ENCODE results near the gene AK1.
"Not testable (repeated sequence)": the region's sequence is repeated elsewhere in the genome, so short reads cannot be mapped to it uniquely, and the experiment has no call there.

AK1 gene

GRCh38 chr9:127884427-127884911 is 7.0 kb upstream of the AK1 start:
- DNase-seq (ENCODE audit: low read depth), result no peak

GRCh38 chr9:127883959-127884358 is 6.5 kb upstream of the AK1 start:
- DNase-seq (ENCODE audit: low read depth), result no peak

DNA sequence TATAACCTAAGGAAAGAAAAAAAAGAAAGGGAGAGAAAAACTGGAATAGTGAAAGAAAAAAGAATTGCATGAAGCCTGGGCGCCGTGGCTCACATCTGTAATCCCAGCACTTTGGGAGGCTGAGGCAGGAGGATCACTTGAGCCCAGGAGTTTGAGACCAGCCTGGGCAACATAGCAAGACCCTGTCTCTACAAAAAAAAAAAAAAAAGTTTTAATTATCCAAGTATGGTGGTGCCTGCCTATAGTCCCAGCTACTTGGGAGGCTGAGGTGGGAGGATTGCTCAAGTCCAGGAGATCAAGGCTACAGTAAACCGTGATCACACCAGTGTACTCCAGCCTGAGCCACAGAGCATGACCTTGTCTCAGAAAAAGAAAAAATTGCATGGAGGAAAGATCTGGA is 4.2 kb upstream of the AK1 start:
- DNase-seq (ENCODE audit: low read depth), result not testable (repeated sequence)

- no peak for DNase-seq (ENCODE audit: low read depth)
These were observed 2.7 kb upstream of the AK1 start for GRCh38 chr9:127880143-127880542.

- no peak for DNase-seq (ENCODE audit: low read depth)
These were observed 1.3 kb upstream of the AK1 start for GRCh38 chr9:127878652-127879390.

DNA sequence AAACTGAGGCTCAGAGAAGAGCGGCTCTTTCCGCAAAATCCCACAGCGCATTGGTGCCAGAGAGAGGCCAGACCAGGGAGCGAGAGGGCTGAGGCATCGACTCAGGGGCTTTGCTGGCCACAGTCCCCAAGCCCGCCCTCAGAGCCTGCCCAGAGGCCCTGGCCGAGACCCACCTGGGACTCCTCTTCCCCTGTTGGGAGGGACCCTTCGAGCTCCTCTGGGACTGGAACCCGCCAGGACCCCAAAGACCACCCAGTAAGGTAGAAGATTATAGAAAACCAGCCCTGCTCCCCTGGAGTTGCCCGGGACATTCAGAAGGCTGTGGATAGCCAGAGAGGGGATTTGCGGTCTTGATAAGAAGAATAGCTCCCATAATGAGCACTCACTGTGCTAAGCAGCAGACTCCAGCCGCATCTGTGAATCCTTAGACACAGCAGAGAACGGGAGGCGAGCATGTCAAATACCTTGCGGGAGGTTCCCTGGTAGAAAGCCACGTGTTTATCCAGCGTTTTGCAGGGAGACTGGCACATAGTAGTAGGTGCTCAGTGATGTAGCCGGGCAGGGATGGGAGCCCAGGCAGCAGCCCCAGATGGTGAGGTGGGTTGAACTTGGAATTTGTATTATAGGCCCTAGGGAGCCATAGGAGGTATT is 651 bp upstream of the AK1 start:
- DNase-seq (ENCODE audit: low read depth), result no peak

DNA sequence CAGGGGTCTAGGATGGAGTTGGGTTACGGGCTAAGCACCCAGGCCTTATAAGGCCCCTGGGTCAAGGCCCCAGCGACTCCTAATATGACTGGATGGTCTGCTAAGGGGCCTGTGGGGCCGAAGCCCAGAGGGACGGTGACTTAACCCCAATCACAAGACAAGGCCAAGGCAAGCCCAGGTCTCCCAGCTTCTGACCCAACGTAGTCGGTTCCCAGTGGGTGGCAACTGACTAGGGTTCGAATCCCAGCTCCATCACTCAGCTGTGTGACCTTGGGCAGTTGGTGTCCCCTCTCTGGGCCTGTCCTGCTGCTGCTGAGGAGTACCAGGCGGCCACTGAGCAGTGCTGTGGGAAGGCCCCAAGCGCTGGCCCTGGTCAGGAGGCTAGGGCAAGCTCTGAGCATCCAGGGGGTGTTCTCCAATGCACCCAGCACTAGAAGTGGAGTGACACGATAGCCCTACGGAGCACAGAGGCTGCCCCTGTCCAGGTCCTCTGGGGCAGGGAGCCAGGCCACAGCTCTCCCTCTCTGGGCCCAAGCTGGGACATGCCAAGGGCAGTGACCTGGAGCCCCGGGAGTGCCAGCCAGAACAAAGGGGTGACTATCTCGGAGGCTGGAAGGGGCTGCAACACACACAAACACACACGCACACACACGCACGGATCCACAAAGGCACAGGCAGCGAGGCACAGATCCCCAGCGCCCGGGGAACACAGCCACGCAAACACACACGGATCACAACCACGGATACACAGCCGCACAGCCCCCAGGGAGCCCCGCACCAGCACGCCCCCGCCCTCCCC is 512 bp downstream of the AK1 start:
- DNase-seq (ENCODE audit: low read depth), result no peak

- DNase-seq (ENCODE audit: low read depth), result no peak
These were observed 1.3 kb downstream of the AK1 start for GRCh38 chr9:127876026-127876763.

GRCh38 chr9:127875306-127875966 is 2.0 kb downstream of the AK1 start:
- DNase-seq (ENCODE audit: low read depth), result peak; percentile 63

- DNase-seq (ENCODE audit: low read depth), result no peak
These were observed 2.9 kb downstream of the AK1 start for GRCh38 chr9:127874301-127875221.

DNA sequence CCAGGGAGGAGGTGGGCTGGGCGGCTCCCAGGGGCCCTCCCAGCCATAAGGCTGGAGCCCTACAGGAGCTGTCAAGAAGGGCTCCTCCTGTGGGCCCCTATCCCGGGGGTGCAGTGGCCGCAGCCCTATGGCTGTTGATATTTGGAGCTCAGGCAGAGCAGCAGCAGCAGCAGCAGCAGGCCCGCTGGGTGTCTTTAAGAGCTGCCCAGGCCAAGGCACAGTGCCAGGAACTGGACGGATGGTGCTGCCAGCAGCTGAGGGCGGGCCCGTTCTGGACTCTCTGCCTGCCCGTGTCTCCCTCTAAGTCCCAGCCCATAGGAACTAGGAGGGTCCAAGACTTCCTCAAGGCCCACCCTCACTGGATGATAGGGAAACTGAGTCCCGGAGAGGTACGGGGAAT is 3.6 kb downstream of the AK1 start:
- peak; percentile 61 for DNase-seq (ENCODE audit: low read depth)

GRCh38 chr9:127873223-127873691 is 4.2 kb downstream of the AK1 start:
- no peak for DNase-seq (ENCODE audit: low read depth)

- no peak for DNase-seq (ENCODE audit: low read depth)
These were observed 4.9 kb downstream of the AK1 start for GRCh38 chr9:127872369-127873222.

GRCh38 chr9:127871531-127871930 is 5.9 kb downstream of the AK1 start:
- no peak for DNase-seq (ENCODE audit: low read depth)

DNA sequence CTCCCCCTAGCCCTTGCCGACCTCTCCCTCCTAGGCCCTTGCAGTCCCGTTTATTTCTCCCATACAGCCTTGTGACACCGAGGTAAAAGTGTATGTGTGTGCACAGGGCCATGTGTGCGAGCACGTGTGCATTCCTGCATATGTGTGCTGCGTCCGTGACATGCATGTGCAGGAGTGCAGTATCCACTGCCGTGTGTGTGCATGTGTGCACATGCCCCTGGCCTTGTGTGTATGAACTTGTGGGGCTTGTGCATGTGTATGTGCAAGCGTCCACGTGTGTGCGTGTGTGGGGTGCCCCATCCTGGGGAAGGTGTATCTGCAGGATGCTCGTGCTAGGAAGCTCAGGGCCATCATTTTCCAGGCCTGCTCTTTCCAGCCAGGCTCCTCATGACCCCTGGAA is 6.6 kb downstream of the AK1 start:
- no peak for DNase-seq (ENCODE audit: low read depth)

DNA sequence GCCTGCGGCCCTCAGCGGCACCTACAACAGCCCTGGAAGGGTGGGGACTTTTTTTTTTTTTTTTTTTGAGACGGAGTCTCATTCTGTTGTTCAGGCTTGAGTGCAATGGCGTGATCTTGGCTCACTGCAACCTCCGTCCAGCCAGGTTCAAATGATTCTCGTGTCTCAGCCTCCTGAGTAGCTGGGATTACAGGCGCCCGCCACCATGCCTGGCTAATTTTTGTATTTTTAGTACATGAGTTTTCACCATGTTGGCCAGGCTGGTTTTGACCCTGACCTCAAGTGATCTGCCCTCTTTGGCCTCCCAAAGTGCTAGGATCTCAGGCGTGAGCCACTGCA is 7.4 kb downstream of the AK1 start:
- not testable (repeated sequence) for DNase-seq (ENCODE audit: low read depth)

DNA sequence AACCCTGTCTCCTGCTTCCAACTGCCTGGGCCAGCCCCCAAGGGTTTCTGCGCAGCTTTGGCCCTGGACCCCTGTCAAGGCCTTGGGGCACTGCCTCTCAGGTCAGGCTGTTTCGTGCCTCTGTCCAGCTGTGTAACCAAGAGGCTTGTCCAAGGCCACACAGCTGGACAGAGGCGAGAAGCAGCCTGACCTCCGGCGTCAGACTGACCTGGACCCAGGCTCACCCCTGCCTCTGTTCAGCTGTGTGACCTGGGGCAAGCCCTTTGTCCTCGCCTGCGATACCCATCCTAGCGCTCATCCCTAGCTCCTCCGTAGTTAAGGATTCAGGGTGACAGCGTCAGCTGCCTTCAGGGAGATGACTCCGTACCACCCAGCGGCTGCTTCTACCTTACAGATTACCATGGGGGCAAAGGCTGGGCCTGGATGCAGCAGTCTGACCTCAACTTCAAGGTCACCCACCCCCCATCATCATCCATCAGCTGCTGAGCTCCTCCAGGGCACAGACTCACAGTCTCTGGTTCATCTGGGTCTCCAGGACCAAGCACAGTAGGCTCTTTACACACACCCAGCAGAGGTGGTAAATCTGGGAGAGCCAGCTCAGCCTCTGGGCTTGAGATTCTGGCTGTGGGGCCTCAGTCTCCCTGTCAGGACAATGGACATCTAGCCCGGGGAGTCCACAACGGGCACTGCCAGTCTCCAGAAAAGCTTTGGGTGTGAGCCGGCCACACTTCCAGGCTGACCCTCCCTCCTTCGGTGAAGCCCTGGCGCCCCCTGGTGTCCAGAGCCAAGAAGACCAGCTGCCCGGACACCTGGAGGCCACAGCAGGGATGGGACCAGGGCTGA is 7.9 kb downstream of the AK1 start:
- peak; percentile 62 for DNase-seq (ENCODE audit: low read depth)

- no peak for DNase-seq (ENCODE audit: low read depth)
These were observed 9.1 kb downstream of the AK1 start for GRCh38 chr9:127868278-127868902.

Data from stromal cell of bone marrow (primary cell).